Panc1 (cell line): ENCODE measurements around the gene NT5M.

Source experiments
- CTCF ChIP-seq: fragments of 450-650 bp; IDR thresholded peaks from 2 replicates; pipeline ENCODE4 v1.5.1; 2017; ENCODE audit warnings: mild to moderate bottlenecking
- POLR2AphosphoS5 ChIP-seq: IDR thresholded peaks from 2 replicates; pipeline ENCODE4 v1.6.1; 2012; ENCODE audit warnings: mild to moderate bottlenecking, low read depth, low read length, moderate library complexity

DNA sequence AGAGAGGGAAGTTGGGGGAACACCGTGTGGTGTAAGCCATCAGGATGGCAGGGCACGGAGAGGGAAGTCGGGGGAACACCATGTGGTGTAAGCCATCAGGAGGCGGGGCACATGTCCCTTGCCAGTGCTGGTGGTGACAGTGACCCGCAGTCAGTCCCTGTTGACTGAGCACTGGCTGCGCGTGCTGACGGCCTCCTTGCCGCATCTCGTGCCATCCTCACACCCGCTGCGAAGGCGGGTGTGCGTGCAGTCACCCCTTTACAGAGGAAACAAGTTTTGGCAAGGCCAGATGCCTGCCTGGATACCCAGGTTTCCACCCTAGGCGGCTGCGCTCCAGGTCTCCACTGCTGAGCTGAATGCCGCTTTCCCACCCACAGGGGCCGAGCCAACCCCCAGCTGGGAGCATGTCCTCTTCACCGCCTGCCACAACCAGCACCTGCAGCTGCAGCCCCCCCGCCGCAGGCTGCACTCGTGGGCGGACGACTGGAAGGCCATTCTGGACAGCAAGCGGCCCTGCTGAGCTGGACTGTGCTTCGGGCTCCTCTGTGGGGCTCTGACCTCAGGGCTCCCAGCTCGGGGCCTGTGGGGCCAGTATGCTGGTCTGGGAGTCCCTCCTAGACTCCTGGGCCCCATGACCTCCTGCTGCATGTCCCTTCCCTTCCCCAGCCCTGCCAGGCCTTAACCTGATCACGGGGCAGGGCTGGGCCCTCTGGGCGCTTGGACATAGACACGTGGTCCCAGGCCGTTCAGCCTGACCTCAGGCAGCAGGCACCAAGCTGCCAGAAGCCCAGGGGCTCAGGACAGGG is 43.5 kb downstream of the NT5M start:
- TF ChIP-seq CTCF (no peak), POLR2AphosphoS5 (no peak)
